ENCODE results near the gene OLR1.

DNA sequence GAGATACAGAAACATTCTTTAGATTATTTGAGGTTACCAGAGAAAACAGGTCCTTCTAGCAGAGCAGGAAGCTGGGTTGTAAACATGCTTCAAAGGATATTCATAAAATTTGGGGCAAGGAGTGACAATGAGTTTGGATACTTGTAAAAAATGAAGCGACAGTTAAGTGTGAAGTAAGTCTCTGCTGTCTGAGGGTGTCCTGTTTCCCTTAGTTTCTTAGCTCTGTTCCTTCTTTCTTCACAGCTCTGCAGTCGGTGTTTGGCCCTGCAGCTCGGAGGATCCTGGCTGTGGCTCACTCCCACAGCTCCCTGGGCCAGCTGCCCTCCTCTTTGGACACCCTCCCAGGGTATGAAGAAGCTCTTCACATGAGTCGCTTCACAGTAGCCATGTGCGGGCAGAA is 17.7 kb upstream of the OLR1 start:
- TF ChIP-seq EZH2 (IDR thresholded peaks at IDR 0.05; ENCODE audit: borderline replicate concordance, low read depth, low read length, severe bottlenecking) = no peak
- TF ChIP-seq, protein P1, sequence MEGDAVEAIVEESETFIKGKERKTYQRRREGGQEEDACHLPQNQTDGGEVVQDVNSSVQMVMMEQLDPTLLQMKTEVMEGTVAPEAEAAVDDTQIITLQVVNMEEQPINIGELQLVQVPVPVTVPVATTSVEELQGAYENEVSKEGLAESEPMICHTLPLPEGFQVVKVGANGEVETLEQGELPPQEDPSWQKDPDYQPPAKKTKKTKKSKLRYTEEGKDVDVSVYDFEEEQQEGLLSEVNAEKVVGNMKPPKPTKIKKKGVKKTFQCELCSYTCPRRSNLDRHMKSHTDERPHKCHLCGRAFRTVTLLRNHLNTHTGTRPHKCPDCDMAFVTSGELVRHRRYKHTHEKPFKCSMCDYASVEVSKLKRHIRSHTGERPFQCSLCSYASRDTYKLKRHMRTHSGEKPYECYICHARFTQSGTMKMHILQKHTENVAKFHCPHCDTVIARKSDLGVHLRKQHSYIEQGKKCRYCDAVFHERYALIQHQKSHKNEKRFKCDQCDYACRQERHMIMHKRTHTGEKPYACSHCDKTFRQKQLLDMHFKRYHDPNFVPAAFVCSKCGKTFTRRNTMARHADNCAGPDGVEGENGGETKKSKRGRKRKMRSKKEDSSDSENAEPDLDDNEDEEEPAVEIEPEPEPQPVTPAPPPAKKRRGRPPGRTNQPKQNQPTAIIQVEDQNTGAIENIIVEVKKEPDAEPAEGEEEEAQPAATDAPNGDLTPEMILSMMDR (IDR thresholded peaks at IDR 0.05; ENCODE audit: extremely low read depth in 1 of 2, insufficient read depth in 1 of 2, low read depth in 1 of 2, low read length in 2 of 2) = no peak
- TF ChIP-seq, protein P2, sequence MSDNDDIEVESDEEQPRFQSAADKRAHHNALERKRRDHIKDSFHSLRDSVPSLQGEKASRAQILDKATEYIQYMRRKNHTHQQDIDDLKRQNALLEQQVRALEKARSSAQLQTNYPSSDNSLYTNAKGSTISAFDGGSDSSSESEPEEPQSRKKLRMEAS (IDR thresholded peaks at IDR 0.05; ENCODE audit: insufficient read depth, insufficient read length) = no peak
- TF ChIP-seq POLR2A (IDR thresholded peaks at IDR 0.05; ENCODE audit: low read depth, low read length) = no peak
- TF ChIP-seq FOS (IDR thresholded peaks at IDR 0.05; ENCODE audit: borderline replicate concordance, insufficient read depth, low read length) = no peak

Measured in endothelial cell of umbilical vein (primary cell).